ENCODE results near the gene PRR22. TPM values are rescaled to one million over a fixed set of nuclear protein-coding genes. Genes with fewer than 3 reads are reported as not detected.
A peak's percentile ranks its signal among the peaks of the same experiment; 100 is the strongest.

Gene PRR22
- total RNA-seq, 4 donors from 2014 or later = 1.1 to 10.5 (median 1.6) TPM

DNA sequence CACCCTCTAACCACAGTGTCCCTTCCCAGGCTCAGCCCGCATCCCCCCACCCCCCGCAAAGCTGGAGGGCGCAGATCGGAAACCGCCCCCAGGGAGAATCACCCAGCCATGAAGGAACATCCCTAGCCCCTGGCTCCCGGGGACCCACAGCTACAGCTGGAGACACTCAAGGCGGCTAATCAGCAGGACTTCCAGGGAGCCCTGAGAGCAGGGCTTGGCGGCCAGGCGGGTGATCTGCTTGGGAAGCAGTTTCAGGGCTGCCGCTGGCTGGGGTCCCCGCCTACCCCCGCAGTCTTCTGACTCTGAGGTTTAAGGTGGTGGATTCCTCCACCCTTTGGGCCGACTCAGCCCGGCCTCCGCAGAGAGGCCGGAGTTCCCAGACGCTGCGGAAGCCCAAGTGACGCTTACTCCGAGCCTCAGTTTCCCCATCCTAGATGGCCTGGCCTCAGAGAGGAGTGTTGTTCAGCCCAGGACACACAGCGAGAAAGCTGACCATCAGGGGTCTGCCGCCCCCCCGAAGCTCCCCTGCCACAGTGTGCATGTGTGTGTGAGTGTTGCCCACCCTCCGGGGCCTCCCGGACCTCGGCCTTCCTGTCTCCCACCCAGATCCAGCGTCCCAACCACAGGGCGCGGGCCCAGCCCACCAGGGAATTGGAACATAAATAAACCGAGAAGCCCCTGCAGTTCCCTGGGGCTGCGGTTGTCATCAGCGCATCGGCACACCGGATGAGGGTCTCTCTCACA lies 45.2 kb upstream of the PRR22 start:
- peak overlapping the region; percentile 82 to 96 (median 90) for H3K27ac ChIP-seq
- DNase-seq = no peak

DNA sequence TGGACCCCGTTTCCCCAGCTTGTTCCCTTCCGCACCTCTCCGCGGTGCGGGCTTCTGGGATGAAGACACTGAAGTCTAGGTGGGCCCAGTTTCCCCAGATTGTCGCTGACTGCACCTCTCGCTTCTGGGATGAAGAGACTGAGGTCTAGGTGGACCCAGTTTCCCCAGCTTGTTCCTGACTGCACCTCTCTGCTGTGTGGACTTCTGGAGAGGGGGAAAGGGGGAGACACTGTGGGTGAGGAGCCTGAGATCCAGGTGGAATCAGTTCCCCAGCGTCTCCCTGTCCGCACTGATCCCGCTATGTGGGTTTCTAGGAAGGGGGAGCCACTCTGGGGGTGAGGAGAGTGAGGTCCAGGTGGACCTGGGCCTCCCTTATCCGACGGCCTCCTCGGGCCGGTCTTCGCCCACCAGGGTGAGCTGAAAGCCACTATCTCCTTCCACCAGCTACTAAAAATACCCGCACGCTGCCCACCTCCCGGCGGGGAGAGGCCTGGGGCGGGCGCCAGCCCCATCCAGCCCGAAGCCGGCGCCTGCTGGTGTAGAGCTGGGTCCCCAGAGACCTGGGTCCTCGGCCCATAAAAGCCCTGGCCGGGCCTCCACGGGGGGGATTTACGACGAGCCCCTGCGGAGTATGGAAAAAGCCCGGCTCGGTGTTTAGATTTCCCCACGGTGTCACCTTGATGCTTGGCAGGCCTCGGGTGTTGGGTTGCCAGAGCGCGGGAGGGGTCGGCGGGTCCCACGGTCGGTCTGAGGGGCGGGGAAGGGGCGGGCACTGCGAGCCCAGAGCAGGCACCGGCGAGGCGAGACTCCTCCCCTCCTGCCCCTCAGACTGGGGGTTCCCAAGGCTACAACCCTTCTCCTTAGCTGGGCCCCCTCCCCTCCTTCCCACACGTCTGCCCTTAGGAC lies 44.4 kb upstream of the PRR22 start:
- Histone ChIP-seq H3K36me3 (no peaks in the 10 kb centered on the region), H3K27me3 (no peaks in the 10 kb centered on the region), H3K27ac (peak overlapping the region; percentile 82 to 96 (median 90)), H3K4me3 (peak overlapping the region; percentile 29 to 50 (median 32)), H3K9me3 (no peaks in the 10 kb centered on the region), H3K4me1 (peaks cover 9 to 33% (median 28%) of the 10 kb centered on the region in 4 donors)
- peak; percentile 58 for DNase-seq
- TF ChIP-seq, protein P1, sequence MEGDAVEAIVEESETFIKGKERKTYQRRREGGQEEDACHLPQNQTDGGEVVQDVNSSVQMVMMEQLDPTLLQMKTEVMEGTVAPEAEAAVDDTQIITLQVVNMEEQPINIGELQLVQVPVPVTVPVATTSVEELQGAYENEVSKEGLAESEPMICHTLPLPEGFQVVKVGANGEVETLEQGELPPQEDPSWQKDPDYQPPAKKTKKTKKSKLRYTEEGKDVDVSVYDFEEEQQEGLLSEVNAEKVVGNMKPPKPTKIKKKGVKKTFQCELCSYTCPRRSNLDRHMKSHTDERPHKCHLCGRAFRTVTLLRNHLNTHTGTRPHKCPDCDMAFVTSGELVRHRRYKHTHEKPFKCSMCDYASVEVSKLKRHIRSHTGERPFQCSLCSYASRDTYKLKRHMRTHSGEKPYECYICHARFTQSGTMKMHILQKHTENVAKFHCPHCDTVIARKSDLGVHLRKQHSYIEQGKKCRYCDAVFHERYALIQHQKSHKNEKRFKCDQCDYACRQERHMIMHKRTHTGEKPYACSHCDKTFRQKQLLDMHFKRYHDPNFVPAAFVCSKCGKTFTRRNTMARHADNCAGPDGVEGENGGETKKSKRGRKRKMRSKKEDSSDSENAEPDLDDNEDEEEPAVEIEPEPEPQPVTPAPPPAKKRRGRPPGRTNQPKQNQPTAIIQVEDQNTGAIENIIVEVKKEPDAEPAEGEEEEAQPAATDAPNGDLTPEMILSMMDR (IDR thresholded peaks at IDR 0.05) = no peak
- TF ChIP-seq POLR2AphosphoS5 (IDR thresholded peaks at IDR 0.05) (peak; percentile 43 to 68 (median 49)), EP300 (IDR thresholded peaks at IDR 0.05; ENCODE audit: low read depth) (no peak)
- in situ Hi-C loops (cut with MboI; ENCODE audit: low pct_ligation_motif_present in 1 of 4, low pct_unique_long_range_greater_than_20kb in 1 of 4, low sequenced_read_pairs in 3 of 4) = no loop called here
- 39% methylated on average over 34 of the region's 47 CpGs; no CpG with 5 or more reads in 1 of the 2 donors for WGBS, 2 donors (ENCODE audit: low coverage in 1 of 2)
- intact Hi-C loops (cut with DNase I; ENCODE audit: low total_unique reads) = no loop called here

More for the DNA sequence above, 45.2 kb upstream of the PRR22 start:
- intact Hi-C loops (cut with DNase I; ENCODE audit: low total_unique reads) (no loop called here), in situ Hi-C loops (cut with MboI; ENCODE audit: low pct_ligation_motif_present in 1 of 4, low pct_unique_long_range_greater_than_20kb in 1 of 4, low sequenced_read_pairs in 3 of 4) (no loop called here)
- WGBS, 2 donors (ENCODE audit: low coverage in 1 of 2) = 79% methylated on average over 31 of the region's 34 CpGs; no CpG with 5 or more reads in 1 of the 2 donors
- no peaks in the 10 kb centered on the region for H3K36me3 ChIP-seq
- TF ChIP-seq, protein P1 (IDR thresholded peaks at IDR 0.05) = no peak
- TF ChIP-seq POLR2AphosphoS5 (IDR thresholded peaks at IDR 0.05) (no peak), POLR2A (IDR thresholded peaks at IDR 0.05) (no peak), EP300 (IDR thresholded peaks at IDR 0.05; ENCODE audit: low read depth) (no peak)
- no peaks in the 10 kb centered on the region for H3K9me3 ChIP-seq
- H3K27me3 ChIP-seq = no peaks in the 10 kb centered on the region
- H3K4me3 ChIP-seq = peak overlapping the region in 1 of 4 donors; percentile 50
- peaks cover 9 to 33% (median 28%) of the 10 kb centered on the region in 4 donors for H3K4me1 ChIP-seq

DNA sequence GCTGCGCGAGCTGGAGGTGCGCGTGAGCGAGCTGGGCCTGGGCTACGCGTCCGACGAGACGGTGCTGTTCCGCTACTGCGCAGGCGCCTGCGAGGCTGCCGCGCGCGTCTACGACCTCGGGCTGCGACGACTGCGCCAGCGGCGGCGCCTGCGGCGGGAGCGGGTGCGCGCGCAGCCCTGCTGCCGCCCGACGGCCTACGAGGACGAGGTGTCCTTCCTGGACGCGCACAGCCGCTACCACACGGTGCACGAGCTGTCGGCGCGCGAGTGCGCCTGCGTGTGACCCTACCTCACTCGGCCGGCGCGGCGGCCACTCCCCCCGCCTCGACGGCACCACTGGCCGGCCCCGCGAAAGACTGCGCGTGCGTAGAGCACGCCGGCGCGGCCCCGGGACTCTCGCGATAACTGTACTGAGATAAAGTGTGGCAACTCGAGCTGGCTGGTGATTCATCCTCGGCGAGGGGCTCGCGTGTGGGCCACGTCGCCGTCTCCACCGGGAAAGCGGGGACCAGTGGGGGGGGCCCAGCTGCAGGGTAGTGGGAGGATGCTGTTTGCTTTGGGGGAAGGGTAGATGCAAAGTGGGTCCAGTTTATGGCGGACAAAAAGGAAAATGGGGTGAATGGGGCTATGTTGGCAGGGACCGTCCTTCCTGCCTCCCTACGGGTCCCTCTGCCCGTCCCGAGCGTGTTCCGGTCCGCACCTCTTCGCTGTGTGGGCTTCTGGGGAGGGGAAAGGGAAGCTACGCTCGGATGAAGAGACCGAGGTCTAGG lies 43.5 kb upstream of the PRR22 start:
- no peaks in the 10 kb centered on the region for H3K36me3 ChIP-seq
- DNase-seq = peak; percentile 95
- peak overlapping the region; percentile 82 to 96 (median 90) for H3K27ac ChIP-seq
- intact Hi-C loops (cut with DNase I; ENCODE audit: low total_unique reads) = no loop called here
- H3K4me3 ChIP-seq = peak overlapping the region; percentile 29 to 50 (median 32)
- TF ChIP-seq, protein P1 (IDR thresholded peaks at IDR 0.05) = no peak
- TF ChIP-seq POLR2AphosphoS5 (IDR thresholded peaks at IDR 0.05) = peak; percentile 94 to 95 (median 94)
- peak; percentile 90 for TF ChIP-seq POLR2A (IDR thresholded peaks at IDR 0.05)
- no peaks in the 10 kb centered on the region for H3K9me3 ChIP-seq
- peaks cover 9 to 33% (median 28%) of the 10 kb centered on the region in 4 donors for H3K4me1 ChIP-seq
- WGBS, 2 donors (ENCODE audit: low coverage in 1 of 2) = 12% methylated on average over 78 of the region's 91 CpGs; no CpG with 5 or more reads in 1 of the 2 donors
- in situ Hi-C loops (cut with MboI; ENCODE audit: low pct_ligation_motif_present in 1 of 4, low pct_unique_long_range_greater_than_20kb in 1 of 4, low sequenced_read_pairs in 3 of 4) = no loop called here
- H3K27me3 ChIP-seq = no peaks in the 10 kb centered on the region
